ENCODE data around the gene IFT57. TPM values are rescaled to one million over a fixed set of nuclear protein-coding genes. Genes with fewer than 3 reads are reported as not detected.
"Not testable (repeated sequence)": the region's sequence is repeated elsewhere in the genome, so short reads cannot be mapped to it uniquely, and the experiment has no call there.

IFT57 gene
- 29.1 TPM for total RNA-seq
- polyA plus RNA-seq = 10 to 100 TPM; 33.4 to 46.9 (median 43.9) TPM

GRCh38 chr3:108221911-108222852 is at the start of gene IFT57:
TSS of gene IFT57 (minus strand) at chr3:108222424. CDS start at chr3:108222322, 102 bp downstream.
- no peaks in the 10 kb centered on the region for H3K36me3 Mint-ChIP-seq
- DNase-seq (peak; percentile 95 to 97 (median 96)), ATAC-seq (ENCODE audit: low read depth in 2 of 2) (peak; percentile 95)
- Histone ChIP-seq H3K27me3 (ENCODE audit: control insufficient read depth, insufficient read depth, low read length) (no peaks in the 10 kb centered on the region), H3K4me3 (ENCODE audit: low read depth, low read length) (peak within 1 kb of the TSS; percentile 96), H3K9me3 (ENCODE audit: control insufficient read depth in 2 of 2, low read length in 2 of 2) (no peaks in the 10 kb centered on the region), H3K36me3 (ENCODE audit: control insufficient read depth, insufficient read depth, low read length) (no peaks in the 10 kb centered on the region), H3K4me1 (ENCODE audit: control insufficient read depth, insufficient read depth, low read length, poor library complexity, severe bottlenecking) (peaks cover 46% of the 10 kb centered on the region), H3K27ac (ENCODE audit: insufficient read depth, low read length, poor library complexity, severe bottlenecking) (peak within 1 kb of the TSS; percentile 92)
- H3K4me1 Mint-ChIP-seq = peaks cover 33 to 64% (median 47%) of the 10 kb centered on the region in 4 donors
- H3K4me3 Mint-ChIP-seq = peak within 1 kb of the TSS; percentile 93 to 100 (median 98)
- no peaks in the 10 kb centered on the region for H3K9me3 Mint-ChIP-seq
- H3K27ac Mint-ChIP-seq = peak within 1 kb of the TSS; percentile 97 to 100 (median 100)
- no peaks in the 10 kb centered on the region for H3K27me3 Mint-ChIP-seq

- no peaks in the 10 kb centered on the region for H3K4me1 ChIP-seq (ENCODE audit: control insufficient read depth, insufficient read depth, low read length, poor library complexity, severe bottlenecking)
- DNase-seq = no peak
- H3K9me3 ChIP-seq (ENCODE audit: control insufficient read depth in 2 of 2, low read length in 2 of 2) = peaks cover 0 to 1% of the 10 kb centered on the region in 2 experiments
- H3K27ac Mint-ChIP-seq = no peak overlapping the region
- H3K27me3 ChIP-seq (ENCODE audit: control insufficient read depth, insufficient read depth, low read length) = no peaks in the 10 kb centered on the region
- no peak for ATAC-seq (ENCODE audit: low read depth in 2 of 2)
- peaks cover 4% of the 10 kb centered on the region for H3K27me3 Mint-ChIP-seq
- no peaks in the 10 kb centered on the region for H3K36me3 Mint-ChIP-seq
- no peak overlapping the region for H3K4me3 Mint-ChIP-seq
- H3K27ac ChIP-seq (ENCODE audit: insufficient read depth, low read length, poor library complexity, severe bottlenecking) = no peak overlapping the region
- H3K4me3 ChIP-seq (ENCODE audit: low read depth, low read length) = no peak overlapping the region
- no peaks in the 10 kb centered on the region for H3K4me1 Mint-ChIP-seq
- no peaks in the 10 kb centered on the region for H3K36me3 ChIP-seq (ENCODE audit: control insufficient read depth, insufficient read depth, low read length)
- H3K9me3 Mint-ChIP-seq = peaks cover 0 to 8% (median 3%) of the 10 kb centered on the region in 7 donors
Observed at GRCh38 chr3:108271626-108272025, 49.4 kb upstream of the IFT57 start.

- ATAC-seq (ENCODE audit: low read depth in 2 of 2); H3K9me3 ChIP-seq (ENCODE audit: control insufficient read depth in 2 of 2, low read length in 2 of 2); H3K4me1 ChIP-seq (ENCODE audit: control insufficient read depth, insufficient read depth, low read length, poor library complexity, severe bottlenecking); H3K4me3 Mint-ChIP-seq; H3K4me3 ChIP-seq (ENCODE audit: low read depth, low read length); H3K36me3 Mint-ChIP-seq; H3K27ac Mint-ChIP-seq; H3K9me3 Mint-ChIP-seq; H3K27me3 ChIP-seq (ENCODE audit: control insufficient read depth, insufficient read depth, low read length); DNase-seq; H3K27ac ChIP-seq (ENCODE audit: insufficient read depth, low read length, poor library complexity, severe bottlenecking); H3K36me3 ChIP-seq (ENCODE audit: control insufficient read depth, insufficient read depth, low read length); H3K4me1 Mint-ChIP-seq; H3K27me3 Mint-ChIP-seq: not testable (repeated sequence)
Observed at GRCh38 chr3:108268235-108268634, 46.0 kb upstream of the IFT57 start.

GRCh38 chr3:108264534-108265298 is 42.5 kb upstream of the IFT57 start:
- not testable (repeated sequence) for H3K27ac ChIP-seq (ENCODE audit: insufficient read depth, low read length, poor library complexity, severe bottlenecking); H3K4me1 Mint-ChIP-seq; H3K9me3 ChIP-seq (ENCODE audit: control insufficient read depth in 2 of 2, low read length in 2 of 2); H3K27me3 Mint-ChIP-seq; H3K27me3 ChIP-seq (ENCODE audit: control insufficient read depth, insufficient read depth, low read length); H3K4me3 Mint-ChIP-seq; H3K9me3 Mint-ChIP-seq; H3K36me3 Mint-ChIP-seq; H3K4me1 ChIP-seq (ENCODE audit: control insufficient read depth, insufficient read depth, low read length, poor library complexity, severe bottlenecking); ATAC-seq (ENCODE audit: low read depth in 2 of 2); DNase-seq; H3K36me3 ChIP-seq (ENCODE audit: control insufficient read depth, insufficient read depth, low read length); H3K4me3 ChIP-seq (ENCODE audit: low read depth, low read length)
- peak overlapping the region in 1 of 3 donors; percentile 84 for H3K27ac Mint-ChIP-seq

GRCh38 chr3:108255131-108255530 is 32.9 kb upstream of the IFT57 start:
- Histone ChIP-seq H3K27ac (ENCODE audit: insufficient read depth, low read length, poor library complexity, severe bottlenecking) (no peak overlapping the region), H3K36me3 (ENCODE audit: control insufficient read depth, insufficient read depth, low read length) (no peaks in the 10 kb centered on the region), H3K4me3 (ENCODE audit: low read depth, low read length) (no peak overlapping the region), H3K27me3 (ENCODE audit: control insufficient read depth, insufficient read depth, low read length) (no peaks in the 10 kb centered on the region), H3K9me3 (ENCODE audit: control insufficient read depth in 2 of 2, low read length in 2 of 2) (no peaks in the 10 kb centered on the region), H3K4me1 (ENCODE audit: control insufficient read depth, insufficient read depth, low read length, poor library complexity, severe bottlenecking) (no peaks in the 10 kb centered on the region)
- no peak for DNase-seq
- no peak overlapping the region for H3K27ac Mint-ChIP-seq
- H3K36me3 Mint-ChIP-seq = no peaks in the 10 kb centered on the region
- ATAC-seq (ENCODE audit: low read depth in 2 of 2) = no peak
- H3K9me3 Mint-ChIP-seq = peaks cover 0 to 2% (median 0%) of the 10 kb centered on the region in 7 donors
- peaks cover 0 to 5% (median 0%) of the 10 kb centered on the region in 4 donors for H3K4me1 Mint-ChIP-seq
- H3K4me3 Mint-ChIP-seq = no peak overlapping the region
- peaks cover 8% of the 10 kb centered on the region for H3K27me3 Mint-ChIP-seq

GRCh38 chr3:108251844-108252243 is 29.6 kb upstream of the IFT57 start:
- no peak for ATAC-seq (ENCODE audit: low read depth in 2 of 2)
- Mint-ChIP-seq H3K9me3 (peaks cover 0 to under 1% (median 0%) of the 10 kb centered on the region in 7 donors), H3K27ac (no peak overlapping the region)

GRCh38 chr3:108251265-108251664 is 29.0 kb upstream of the IFT57 start:
- H3K4me1 Mint-ChIP-seq = no peaks in the 10 kb centered on the region
- Histone ChIP-seq H3K27me3 (ENCODE audit: control insufficient read depth, insufficient read depth, low read length) (no peaks in the 10 kb centered on the region), H3K27ac (ENCODE audit: insufficient read depth, low read length, poor library complexity, severe bottlenecking) (no peak overlapping the region), H3K36me3 (ENCODE audit: control insufficient read depth, insufficient read depth, low read length) (no peaks in the 10 kb centered on the region), H3K9me3 (ENCODE audit: control insufficient read depth in 2 of 2, low read length in 2 of 2) (no peaks in the 10 kb centered on the region), H3K4me3 (ENCODE audit: low read depth, low read length) (no peak overlapping the region), H3K4me1 (ENCODE audit: control insufficient read depth, insufficient read depth, low read length, poor library complexity, severe bottlenecking) (no peaks in the 10 kb centered on the region)
- H3K27me3 Mint-ChIP-seq = peaks cover 3% of the 10 kb centered on the region
- H3K27ac Mint-ChIP-seq = no peak overlapping the region
- DNase-seq (no peak), ATAC-seq (ENCODE audit: low read depth in 2 of 2) (no peak)
- H3K36me3 Mint-ChIP-seq = no peaks in the 10 kb centered on the region
- H3K9me3 Mint-ChIP-seq = no peaks in the 10 kb centered on the region
- no peak overlapping the region for H3K4me3 Mint-ChIP-seq

More at GRCh38 chr3:108251844-108252243, 29.6 kb upstream of the IFT57 start:
- Histone ChIP-seq H3K4me1 (ENCODE audit: control insufficient read depth, insufficient read depth, low read length, poor library complexity, severe bottlenecking) (no peaks in the 10 kb centered on the region), H3K9me3 (ENCODE audit: control insufficient read depth in 2 of 2, low read length in 2 of 2) (no peaks in the 10 kb centered on the region), H3K4me3 (ENCODE audit: low read depth, low read length) (no peak overlapping the region), H3K27me3 (ENCODE audit: control insufficient read depth, insufficient read depth, low read length) (no peaks in the 10 kb centered on the region), H3K27ac (ENCODE audit: insufficient read depth, low read length, poor library complexity, severe bottlenecking) (no peak overlapping the region), H3K36me3 (ENCODE audit: control insufficient read depth, insufficient read depth, low read length) (no peaks in the 10 kb centered on the region)
- DNase-seq = no peak
- H3K4me3 Mint-ChIP-seq = no peak overlapping the region
- H3K36me3 Mint-ChIP-seq = no peaks in the 10 kb centered on the region
- H3K27me3 Mint-ChIP-seq = peaks cover 5% of the 10 kb centered on the region
- H3K4me1 Mint-ChIP-seq = peaks cover 0 to 5% (median 0%) of the 10 kb centered on the region in 4 donors

Data from CD4-positive, CD25-positive, alpha-beta regulatory T cell (primary cell).